HG03135 (cell line): Measurements from ENCODE around the gene CALCA.

ENCODE experiments used
- ATAC-seq: cut with Tn5 transposase; IDR thresholded peaks from one replicate; pipeline ENCODE4 v1.9.1; 2021; ENCODE audit warnings: mild to moderate bottlenecking, moderate library complexity; ENCODE audit not compliant: unreplicated experiment

Gene CALCA

DNA sequence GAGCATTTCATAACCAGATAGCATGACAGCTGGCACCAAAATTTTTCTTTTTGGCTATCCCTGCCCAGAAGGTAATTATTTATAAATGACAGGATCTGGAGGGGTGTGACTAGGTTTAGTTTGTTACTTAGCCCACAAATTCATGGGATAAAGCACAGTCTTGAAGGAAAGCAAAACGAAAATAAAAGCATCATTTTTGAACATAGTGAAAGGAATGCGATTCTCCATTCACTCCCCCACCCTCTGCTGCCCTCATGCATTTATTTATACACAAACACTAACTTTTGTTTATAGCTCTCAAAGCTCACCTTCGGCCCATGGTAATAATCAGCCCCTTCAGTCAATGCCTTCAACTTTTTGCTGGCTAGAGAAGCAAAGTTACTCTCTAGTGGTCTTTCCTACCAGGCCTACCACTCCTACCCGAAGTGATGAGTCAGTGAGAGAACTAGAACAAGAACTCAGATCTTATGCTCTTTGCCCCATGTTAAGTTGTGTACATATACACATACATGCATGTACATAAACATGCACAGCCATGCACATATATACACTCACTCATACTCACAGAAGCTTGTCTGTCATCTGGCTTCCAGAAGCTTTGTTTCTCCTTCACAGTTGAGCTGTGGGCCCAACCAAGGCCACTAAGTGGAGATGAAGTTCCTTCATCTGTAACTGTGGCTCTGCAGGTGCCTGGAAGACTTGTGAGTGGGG, 22.6 kb downstream of the CALCA start:
- ATAC-seq, result no peak

DNA sequence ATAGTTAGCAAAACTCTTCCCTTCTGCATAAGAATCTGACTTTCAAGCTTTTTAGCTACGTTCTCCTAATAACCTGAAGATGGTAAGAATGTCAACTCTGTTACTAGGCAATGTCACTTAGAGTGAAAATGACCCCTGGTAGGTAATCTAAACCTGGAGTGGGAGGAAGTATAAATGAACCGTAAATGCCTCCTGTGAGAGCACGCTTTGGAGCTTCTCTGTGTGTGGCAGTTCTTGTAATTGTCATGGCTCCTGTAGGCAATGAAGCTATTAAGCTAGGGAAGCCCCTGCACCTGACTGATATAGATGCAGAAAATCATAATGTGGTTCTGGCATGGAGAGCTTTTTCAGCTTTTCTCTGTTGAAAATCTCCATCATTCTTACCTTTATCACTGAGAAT, 29.4 kb downstream of the CALCA start:
- ATAC-seq, result no peak

GRCh38 chr11:14938936-14939335, 33.2 kb downstream of the CALCA start:
- no peak for ATAC-seq

- ATAC-seq, result no peak
Measured at GRCh38 chr11:14934641-14935351, 37.4 kb downstream of the CALCA start.

- no peak for ATAC-seq
Measured at GRCh38 chr11:14932447-14932846, 39.7 kb downstream of the CALCA start.

DNA sequence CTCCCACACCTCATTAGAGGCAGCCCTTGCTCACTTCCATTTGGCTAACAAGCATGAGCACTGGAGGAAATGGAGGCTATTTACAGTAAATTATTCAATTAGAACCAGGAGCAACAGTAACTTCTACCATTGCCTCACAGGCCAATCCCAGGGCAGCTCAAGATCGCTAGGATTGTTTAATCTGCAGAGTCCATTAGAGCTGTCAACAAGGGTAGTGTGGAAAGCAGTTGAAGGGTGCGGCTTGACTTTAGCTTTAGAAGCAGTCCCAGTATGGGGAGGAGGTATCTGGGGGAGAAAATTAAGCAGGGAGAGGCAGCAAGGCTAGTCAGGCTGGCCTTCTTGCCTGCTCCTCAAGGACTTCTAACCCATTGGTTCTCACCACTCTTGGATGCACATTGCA, 41.8 kb downstream of the CALCA start:
- ATAC-seq, result no peak

- ATAC-seq, result no peak
Measured at GRCh38 chr11:14927146-14927545, 45.0 kb downstream of the CALCA start.

DNA sequence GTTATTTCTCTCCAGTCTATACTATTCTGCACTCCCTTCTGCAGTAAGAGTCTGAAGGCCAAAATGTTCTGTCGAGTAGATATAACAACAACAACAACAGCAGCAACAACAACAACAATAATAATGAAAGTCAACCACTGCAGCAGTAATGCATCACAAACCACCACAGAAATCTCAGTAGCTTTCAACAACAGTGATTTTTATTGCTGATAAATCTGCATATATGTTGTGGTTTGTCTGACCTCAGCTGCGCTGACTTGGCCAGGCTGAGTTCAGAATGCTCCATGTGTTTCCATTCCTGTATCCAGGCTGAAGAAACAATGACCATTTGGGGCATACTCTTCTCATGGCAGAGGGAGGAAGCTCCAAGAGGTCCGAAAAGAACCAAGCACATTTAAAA, 47.8 kb downstream of the CALCA start:
- ATAC-seq, result no peak
